HT-29 (cell line): ENCODE measurements around the gene SLC30A1. TPM values are rescaled to one million over a fixed set of nuclear protein-coding genes. Genes with fewer than 3 reads are reported as not detected.

ENCODE experiments used
- DNase-seq: peaks from one replicate; pipeline ENCODE4 v3.0.0-alpha.2; 2015; ENCODE audit warnings: low spot score
- total RNA-seq: library from RNA; depleted of rRNA; stranded (reverse); fragments of >200 nt; shearing (Covaris generic); gene quantifications from 2 replicates; pipeline ENCODE4 v1.2.3, GENCODE V29; 2014; rRNA removed

SLC30A1 gene
- total RNA-seq, 1 experiment from 2014 or later = 8.1 TPM

- no peak for DNase-seq
These were observed 53.8 kb downstream of the SLC30A1 start for GRCh38 chr1:211525101-211525676.

- DNase-seq = no peak
These were observed 54.4 kb downstream of the SLC30A1 start for GRCh38 chr1:211524521-211524920.

- DNase-seq = no peak
These were observed 56.2 kb downstream of the SLC30A1 start for GRCh38 chr1:211522804-211523203.

Other genes with a start within 250 kb of the SLC30A1 start
- gene RD3, start 87.0 kb downstream of the SLC30A1 start, total RNA-seq = not detected in 2 replicates
- gene NEK2, start 96.5 kb upstream of the SLC30A1 start, total RNA-seq = 30.5 and 36.4 TPM in 2 replicates